NCI-H128 (cell line): ENCODE data around the gene PAMR1.
A peak's percentile ranks its signal among the peaks of the same experiment; 100 is the strongest.
"Not testable (repeated sequence)": the region's sequence is repeated elsewhere in the genome, so short reads cannot be mapped to it uniquely, and the experiment has no call there.

Experiments used
- DNase-seq: peaks from one replicate; lab custom pipeline; 2025; ENCODE audit not compliant: unreplicated experiment; lab: John Stamatoyannopoulos, UW

The PAMR1 gene, protein sequence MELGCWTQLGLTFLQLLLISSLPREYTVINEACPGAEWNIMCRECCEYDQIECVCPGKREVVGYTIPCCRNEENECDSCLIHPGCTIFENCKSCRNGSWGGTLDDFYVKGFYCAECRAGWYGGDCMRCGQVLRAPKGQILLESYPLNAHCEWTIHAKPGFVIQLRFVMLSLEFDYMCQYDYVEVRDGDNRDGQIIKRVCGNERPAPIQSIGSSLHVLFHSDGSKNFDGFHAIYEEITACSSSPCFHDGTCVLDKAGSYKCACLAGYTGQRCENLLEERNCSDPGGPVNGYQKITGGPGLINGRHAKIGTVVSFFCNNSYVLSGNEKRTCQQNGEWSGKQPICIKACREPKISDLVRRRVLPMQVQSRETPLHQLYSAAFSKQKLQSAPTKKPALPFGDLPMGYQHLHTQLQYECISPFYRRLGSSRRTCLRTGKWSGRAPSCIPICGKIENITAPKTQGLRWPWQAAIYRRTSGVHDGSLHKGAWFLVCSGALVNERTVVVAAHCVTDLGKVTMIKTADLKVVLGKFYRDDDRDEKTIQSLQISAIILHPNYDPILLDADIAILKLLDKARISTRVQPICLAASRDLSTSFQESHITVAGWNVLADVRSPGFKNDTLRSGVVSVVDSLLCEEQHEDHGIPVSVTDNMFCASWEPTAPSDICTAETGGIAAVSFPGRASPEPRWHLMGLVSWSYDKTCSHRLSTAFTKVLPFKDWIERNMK

DNA sequence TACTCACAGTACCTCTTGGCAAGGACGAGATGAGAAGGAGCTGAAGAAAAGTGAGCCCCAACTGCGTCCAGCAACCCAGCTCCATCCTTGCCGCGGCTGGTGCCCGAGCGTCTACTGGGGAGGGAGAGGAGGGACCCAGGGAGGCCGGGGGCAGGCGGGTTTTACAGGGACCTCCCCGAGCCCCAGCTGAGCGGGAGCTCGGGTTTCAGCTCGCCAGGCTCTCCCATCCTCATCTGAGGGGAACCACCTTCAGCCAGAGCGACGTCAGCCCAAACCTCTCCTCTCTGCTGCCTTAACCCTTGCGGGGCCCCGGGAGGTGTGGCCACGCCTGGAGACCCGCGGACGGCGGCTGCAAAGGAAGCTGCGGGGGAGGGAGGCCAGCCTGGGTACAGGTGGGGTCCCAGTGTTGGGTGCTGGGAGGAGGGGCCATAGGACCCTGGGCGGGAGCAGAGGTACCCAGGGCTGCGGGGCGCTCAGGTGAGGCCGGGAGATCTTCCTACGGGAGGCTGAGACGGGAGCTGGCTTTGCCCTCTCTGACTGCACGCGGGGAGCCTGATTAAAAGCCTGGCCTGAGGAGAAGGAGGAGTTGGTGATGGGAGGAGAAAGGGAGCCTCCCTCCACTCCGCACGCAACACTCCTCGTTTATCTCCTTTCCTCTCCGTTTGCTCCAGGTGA is at the start of gene PAMR1:
Gene PAMR1 (minus strand): TSS at position 116 of the 675 bp plus-strand sequence. CDS start 31 bp downstream, at position 85.
- DNase-seq: peak; percentile 43

DNA sequence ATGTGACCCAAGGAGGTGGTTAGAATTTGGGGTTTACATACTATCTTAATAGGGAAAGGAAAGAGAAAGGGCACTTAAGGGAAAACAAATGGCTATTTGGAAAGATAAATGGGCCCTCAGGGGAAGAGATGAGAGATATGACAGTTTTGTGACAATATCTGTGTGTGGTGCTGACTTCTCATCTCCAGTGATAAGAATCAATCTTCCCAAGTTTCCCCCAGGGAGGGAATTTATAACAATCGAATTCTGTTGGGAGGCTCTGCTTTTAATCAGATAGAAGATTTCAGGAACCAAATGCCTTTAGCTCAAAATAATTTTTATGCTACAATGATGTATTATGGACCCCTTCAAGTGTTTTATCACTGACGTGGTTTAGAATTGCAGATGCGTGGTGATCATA is 46.3 kb upstream of the PAMR1 start:
- no peak for DNase-seq

DNA sequence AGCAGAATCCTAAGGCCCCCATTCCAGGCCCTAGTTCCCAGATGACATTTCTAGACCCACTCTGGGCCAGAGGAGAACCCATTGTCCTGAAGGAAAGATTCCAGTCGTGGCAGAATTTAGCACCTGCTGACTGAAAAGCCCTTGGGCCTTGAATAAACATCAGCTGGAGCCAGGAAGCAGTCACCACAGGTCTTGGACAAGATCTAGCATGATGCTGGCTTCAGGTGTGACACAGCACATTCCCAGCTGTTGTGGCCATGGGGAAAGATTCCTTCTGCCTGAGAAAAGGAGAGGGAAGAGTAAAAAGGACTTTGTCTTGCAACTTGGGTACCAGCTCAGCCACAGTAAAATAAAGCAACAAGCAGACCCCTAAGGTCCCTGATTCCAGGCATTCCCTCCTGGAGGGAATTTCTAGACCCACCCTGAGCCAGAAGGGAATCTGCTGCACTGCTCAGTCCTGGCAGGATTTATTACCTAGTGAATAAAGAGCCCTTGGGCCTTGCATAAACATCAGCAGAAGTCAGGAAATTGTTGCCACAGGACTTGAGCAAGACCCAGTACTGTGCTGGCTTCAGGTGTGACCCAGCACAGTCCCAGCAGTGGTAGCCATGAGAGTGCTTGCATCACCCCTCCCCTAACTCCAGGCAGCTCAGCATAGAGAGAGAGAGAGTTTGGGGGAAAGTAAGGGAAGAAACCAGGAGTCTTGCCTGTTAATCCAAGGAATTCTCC is 42.5 kb upstream of the PAMR1 start:
- DNase-seq: no peak

DNA sequence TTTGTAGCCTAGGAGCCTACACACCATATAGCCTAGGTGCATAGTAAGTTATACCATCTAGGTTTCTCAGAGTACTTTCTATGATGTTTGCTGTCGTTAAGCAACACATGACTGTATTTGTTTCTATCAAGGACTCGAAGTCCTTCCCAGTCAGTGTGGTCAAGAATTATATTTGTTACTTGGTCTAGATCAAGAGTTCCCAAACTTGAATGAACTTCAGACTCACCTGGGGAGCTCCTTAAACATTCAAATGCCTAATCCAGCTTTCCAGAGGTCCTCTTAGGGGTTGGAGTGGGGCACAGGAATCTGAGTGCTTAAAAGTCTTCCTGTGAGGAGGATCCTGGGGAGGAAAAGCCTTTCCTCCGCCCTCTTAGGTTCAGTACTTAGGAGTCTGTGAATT is 41.5 kb upstream of the PAMR1 start:
- DNase-seq: no peak

DNA sequence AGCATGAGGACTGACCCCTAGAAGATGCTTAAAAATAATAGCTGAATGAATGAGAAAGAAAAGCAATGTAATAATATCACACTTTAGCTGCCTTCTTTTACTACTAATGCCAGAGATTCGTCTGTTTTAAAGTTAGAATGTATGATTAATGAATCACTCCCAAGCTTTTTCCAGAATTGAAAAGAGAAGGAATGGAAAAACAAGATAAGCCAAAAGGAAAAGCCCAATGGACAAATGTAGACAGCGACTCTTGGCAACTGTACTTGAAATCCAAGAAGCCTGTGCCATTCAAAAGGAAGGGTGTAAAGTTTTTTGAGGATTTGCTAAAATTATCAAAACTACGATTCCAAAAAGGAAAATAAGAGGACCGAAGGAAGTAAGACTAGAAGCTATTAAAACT is 40.8 kb upstream of the PAMR1 start:
- DNase-seq: no peak

DNA sequence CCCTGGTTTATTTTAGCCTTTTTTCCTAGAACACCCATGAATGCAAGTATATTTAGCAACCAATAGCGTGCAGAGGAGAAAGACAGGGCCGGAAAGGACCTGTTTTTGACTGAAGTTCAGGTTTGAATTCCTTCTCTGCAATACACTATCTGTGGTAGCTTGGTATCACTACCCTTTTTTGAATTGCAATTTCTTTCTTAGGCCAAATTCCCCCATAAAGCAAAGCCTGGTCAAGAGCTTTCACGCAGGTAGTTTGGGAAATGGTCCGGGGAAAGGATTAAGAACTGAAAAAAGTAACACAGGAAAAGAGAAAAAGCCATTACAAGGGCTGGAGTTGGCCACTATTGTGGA is 38.8 kb upstream of the PAMR1 start:
- no peak for DNase-seq

DNA sequence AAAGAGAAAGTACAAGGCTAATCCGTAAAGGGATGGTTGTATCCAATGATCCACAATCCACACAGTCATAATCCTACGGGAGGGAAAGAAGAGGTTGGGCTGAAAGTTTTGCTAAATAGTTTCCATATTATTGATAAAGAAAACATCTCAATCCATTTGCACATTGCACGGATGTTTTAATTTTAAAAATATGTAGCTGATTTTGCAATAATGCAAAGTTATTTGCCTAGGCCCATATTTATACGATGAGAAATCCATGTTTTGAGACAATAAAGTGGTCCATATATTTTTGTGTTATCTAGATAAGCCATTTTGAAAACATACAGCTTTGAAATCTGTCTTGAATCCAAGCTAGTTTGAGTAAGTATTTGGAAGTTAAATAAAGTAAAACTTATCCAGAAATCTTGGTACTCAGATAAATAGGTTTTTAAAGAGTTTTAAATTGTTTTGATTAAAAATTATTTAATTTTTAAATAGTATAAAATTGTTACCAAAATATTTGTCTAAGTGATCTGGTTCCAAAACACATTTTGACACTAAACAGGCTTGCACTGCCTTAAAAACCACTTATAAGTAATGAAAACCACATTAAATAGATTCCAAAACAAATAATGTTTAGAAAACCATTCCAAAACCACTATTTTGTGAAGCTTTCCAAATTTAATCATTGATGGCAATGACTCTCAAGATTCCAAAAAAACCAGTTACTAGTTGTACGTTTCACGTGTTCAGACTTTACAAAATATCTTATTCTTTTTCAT is 38.2 kb upstream of the PAMR1 start:
- no peak for DNase-seq

DNA sequence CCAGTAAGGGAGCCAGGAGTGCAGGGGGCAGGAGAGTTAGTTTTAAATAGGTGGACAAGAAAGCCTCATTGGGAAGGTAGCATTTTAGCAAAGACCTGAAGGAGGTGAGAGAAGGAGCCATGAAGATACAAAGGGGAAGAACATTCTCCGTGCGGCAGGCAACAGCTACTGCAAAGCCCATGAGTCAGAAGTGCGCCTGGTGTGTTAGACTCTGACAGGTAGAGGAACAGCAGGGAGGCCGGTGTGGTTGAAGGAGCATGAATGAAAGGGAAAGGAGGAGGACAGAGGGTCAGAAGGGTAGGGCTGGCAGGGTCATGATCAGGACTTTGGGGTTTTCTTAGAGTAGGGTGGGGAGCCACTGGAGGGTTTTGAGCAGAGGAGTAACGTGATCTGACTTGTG is 34.5 kb upstream of the PAMR1 start:
- DNase-seq: no peak

DNA sequence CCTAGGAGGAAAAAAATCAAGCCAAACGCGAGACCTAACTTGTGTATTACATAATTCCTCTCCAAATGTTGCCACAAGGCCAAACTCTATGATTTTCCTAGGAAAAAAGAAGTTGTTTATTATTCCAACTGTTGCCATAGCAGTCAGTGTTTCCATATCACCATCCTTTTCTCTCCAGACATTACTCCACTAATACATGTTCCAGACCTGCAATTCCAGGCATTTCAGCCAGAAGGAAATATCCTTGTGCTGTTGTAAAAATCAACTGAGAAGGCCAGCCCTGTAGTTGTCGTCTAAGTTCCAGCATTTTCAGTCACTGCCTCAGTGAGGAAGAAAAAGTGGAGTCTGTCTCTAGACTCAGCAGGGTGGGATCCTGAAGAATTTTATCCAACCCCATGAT is 33.1 kb upstream of the PAMR1 start:
- no peak for DNase-seq

DNA sequence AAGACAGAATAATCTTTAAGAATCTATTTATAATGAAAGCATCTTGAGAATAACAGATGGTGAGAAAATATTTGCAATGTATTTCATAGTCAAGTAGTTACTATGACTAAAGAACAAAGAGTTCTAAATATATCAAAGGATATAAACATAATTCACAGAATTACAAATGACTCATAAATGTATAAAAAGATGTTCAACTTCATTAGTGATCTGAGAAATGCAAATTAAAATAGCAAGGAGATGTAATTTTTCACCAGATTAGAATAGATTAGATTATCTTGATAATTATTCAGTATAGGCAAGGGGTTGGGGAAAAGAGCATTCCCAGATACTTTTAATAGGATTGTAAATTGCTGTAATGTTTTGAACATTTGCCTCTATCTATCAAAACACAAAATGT is 30.1 kb upstream of the PAMR1 start:
- no peak for DNase-seq

DNA sequence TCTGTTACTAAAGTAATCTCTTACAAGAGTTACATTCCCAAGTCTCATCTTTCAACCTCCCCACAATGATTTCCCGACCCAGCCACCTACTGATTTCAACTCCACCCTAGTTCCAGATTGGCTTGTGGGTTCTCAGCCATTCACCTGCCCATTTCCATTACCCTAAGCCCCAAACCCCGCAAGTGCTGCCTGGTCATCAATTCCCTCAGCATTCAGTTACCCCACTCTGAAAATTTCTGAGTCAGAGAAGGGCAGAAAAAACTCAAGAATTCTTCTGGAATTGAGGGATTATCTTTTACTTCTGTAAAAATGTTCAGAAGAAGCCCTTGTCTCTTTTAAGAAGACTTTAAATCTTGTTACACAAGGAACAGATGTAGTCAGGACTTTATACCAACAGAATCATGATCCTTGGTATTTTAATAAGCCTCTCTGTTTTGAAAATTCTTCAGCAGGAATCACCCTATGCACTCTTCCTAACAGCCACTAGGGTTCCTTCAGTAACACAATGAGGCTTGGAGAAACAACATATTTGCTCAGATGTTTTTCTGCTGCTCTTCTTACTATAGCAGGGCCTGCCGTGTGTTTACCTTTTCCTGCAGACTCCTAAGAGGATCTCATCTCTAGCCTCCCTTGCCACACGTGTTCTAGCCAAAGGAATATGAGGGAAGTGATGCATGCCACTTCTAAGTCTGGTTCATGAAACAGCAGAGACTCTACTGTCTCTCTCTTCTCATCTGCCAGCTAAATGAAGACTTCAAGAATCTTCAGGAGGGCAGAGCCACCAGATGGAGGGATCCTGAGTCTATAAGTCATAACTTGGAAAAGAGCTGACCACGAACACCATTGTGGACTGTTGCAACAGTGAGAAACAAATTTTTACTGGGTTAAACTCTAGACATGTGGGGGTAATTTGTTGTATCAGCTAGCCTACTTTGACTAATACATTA is 29.3 kb upstream of the PAMR1 start:
- DNase-seq: no peak

DNA sequence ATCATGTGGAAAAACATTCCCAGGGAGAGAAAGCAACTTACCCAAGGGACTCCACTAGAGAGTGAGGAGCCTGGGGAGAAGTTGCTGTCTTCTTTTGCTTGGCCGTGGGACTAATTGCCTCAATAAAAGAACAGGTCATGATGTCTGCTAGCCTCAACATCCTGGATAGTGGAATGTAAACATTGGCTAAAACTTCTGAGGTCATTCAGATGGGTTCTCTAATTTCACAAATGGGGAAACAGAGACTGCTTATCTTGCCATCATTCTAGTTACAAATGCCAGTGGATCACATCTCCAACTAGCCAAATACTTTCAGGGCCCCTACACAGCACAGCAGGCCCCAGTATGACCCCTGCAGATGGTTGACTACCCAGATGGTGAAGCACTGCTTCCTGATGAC is 28.4 kb upstream of the PAMR1 start:
- DNase-seq: no peak

DNA sequence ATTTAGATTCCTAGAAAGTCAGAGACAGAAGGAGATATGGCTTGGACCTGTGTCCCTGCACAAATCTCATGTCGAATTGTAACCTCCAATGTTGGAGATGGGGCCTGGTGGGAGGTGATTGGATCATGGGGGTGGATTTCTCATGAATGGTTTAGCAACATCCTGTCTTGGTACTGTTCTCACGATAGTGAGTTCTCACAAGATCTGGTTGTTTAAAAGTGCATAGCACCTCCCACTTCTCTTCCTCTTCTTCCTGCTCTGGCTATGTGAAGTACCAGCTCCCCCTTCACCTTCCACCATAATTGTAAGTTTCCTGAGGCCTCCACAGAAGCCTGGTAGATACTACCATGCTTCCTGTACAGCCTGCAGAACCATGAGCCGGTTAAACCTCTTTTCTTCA is 27.6 kb upstream of the PAMR1 start:
- no peak for DNase-seq

DNA sequence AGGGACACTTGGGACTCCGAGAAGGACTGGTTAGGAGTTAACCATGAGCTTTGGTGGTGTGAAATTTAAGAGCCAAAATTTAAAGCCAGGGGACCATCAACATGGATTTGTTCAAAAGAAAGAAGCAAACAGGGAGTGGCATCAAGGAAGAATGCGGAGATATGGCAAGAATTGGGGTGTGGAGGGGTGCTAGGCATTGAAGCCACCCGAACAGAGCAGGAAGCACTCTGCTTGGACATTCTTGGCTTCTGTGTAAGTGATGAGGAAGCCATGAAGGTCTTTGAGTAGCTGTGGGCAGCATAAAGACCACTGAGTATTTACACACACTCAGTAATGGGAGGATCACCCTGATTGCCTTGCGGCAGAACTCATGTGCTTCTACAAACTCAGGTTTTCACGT is 27.2 kb upstream of the PAMR1 start:
- DNase-seq: no peak

DNA sequence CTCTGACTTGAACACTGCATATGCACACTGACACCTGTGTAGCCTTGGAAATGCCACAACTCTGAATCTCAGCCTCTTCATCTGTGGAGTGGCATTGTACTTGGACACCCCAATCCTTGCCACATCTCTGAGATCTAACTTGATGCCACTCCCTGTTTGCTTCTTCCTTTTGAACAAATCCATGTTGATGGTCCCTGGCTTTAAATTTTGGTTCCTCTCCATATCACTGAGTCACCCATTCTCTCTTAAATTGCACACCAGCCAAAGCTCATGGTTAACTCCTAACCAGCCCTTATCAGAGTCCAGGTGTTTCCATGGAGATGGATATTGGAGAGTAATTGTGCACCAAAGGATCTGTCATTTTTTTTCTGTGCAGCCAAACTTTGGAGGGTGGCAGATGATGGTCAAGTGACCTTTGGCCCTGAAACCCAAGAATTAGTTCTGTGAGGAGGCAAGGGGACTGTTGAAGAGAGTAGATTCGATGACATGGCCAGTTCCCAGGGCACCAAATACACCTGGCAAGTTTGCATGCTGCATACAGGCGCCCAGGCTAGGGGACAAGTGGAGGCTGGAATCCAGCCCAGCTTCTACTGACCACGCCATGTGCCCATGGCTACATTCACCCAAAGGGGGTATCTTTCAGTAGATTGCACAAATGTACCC is 25.1 kb upstream of the PAMR1 start:
- DNase-seq: no peak

DNA sequence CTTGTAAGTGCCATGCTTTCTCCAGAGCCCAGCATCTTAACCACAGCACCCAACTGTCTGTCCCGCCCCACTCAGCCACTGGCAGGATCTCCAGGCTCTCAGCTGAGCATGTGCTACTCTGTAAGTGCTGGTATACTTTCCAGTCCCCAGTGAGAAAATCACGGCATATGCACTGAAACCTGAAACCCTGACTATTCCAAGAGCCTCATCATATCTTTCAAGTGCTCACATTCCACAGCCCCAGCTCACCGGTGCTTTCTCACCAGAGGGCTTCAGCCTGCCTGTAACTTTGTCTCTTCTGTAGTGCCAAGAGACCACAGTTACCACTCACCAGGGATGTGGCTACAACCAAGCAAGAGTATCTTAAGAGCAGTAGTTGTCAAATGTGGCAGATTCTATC is 24.4 kb upstream of the PAMR1 start:
- no peak for DNase-seq

DNA sequence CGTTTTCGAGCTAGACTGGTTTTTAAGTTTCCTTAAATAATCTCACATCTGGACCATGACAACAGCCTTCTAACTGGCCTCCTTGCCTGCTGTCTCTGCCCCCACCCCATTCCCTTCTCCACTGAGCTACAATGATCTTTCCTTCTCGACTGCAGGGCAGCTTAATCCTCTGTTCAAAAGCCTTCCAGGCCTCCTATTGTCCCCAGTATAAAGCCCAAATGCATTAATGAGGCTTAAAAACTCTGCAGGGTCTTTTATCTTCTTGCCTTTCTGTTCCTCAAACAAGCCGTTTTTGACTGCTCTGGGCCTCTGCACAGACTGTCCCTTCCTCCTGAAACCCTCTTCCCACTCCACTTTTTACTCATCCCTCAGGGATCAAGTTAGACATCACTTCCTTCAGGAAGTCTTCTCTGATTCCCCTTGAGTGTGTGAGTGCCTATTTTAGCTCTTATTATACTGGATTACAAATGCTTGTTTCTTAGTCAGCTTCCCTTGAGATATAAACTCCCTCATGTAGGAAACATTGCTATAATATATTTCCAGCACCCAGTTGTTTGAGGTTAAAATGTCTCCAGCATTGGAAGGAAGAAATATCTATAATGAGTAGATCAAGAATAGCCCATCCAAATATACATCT is 23.6 kb upstream of the PAMR1 start:
- no peak for DNase-seq

DNA sequence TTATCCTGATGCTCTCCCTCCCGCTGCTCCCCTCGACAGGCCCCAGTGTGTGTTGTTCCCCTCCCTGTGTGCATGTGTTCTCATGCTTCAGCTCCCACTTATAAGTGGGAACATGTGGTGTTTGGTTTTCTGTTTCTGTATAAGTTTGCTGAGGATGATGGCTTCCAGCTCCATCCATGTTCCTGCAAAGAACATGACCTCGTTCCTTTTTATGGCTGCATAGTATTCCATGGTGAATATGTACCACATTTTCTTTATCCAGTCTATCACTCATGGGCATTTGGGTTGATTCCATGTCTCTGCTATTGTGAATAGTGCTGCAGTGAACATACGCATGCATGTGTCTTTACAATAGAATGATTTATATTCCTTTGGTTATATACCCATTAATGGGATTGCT is 22.6 kb upstream of the PAMR1 start:
- DNase-seq: not testable (repeated sequence)

DNA sequence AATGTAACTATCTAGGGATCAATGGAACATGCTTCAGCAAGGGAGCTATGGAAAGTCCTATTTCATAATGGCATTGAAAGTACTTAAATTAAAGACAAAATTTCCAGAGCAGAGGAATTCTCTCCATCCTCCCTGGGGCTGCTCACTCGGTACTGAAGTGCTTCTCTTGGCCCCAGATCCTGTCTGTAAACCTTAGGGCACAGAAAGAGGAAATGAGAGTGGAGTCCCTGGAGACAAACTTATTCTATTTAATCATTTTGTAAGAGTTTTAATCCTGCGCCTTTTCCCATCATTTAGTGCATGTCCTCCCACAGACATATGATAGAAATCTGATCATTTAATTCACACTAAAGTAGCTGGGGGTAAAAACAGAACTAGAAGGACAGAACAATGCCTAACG is 20.9 kb upstream of the PAMR1 start:
- DNase-seq: no peak
